H9 (cell line): Measurements from ENCODE around the gene BMPR2. TPM values are rescaled to one million over a fixed set of nuclear protein-coding genes. Genes with fewer than 3 reads are reported as not detected.

ENCODE experiments used
- DNase-seq: peaks from one replicate; pipeline ENCODE4 v3.0.0-alpha.2; 2017
- H2AFZ ChIP-seq: one replicate; pipeline ENCODE4 v1.6.1; 2013; ENCODE audit warnings: mild to moderate bottlenecking, low read length, control low read depth, moderate library complexity
- H2AK5ac ChIP-seq: 2 replicates; pipeline ENCODE4 v1.6.1; 2013; ENCODE audit warnings: low read length, control low read depth, mixed read lengths; ENCODE audit not compliant: insufficient read length
- H2BK120ac ChIP-seq: one replicate; pipeline ENCODE4 v1.6.1; 2013; ENCODE audit warnings: low read depth, mild to moderate bottlenecking, low read length, control low read depth, inconsistent platforms; ENCODE audit not compliant: poor library complexity, severe bottlenecking
- H2BK12ac ChIP-seq: 2 replicates; pipeline ENCODE4 v1.6.1; 2013; ENCODE audit warnings: low read length, control low read depth, mixed read lengths, low read depth; ENCODE audit not compliant: insufficient read length
- H2BK15ac ChIP-seq: 2 replicates; pipeline ENCODE4 v1.6.1; 2013; ENCODE audit warnings: low read depth, low read length, control low read depth
- H2BK20ac ChIP-seq: one replicate; pipeline ENCODE4 v1.6.1; 2013; ENCODE audit warnings: low read depth, mild to moderate bottlenecking, low read length, control low read depth, inconsistent platforms; ENCODE audit not compliant: poor library complexity, severe bottlenecking
- H2BK5ac ChIP-seq: 2 replicates; pipeline ENCODE4 v1.6.1; 2013; ENCODE audit warnings: low read length, control low read depth, mixed read lengths; ENCODE audit not compliant: insufficient read length
- H3K14ac ChIP-seq: 2 replicates; pipeline ENCODE4 v1.6.1; 2013; ENCODE audit warnings: low read length, control low read depth; ENCODE audit not compliant: insufficient read depth
- H3K18ac ChIP-seq: 2 replicates; pipeline ENCODE4 v1.6.1; 2013; ENCODE audit warnings: low read depth, mild to moderate bottlenecking, mixed read lengths, low read length, control low read depth; ENCODE audit not compliant: insufficient read length
- H3K23ac ChIP-seq: 2 replicates; pipeline ENCODE4 v1.6.1; 2013; ENCODE audit warnings: low read length, control low read depth, mixed read lengths, low read depth; ENCODE audit not compliant: insufficient read length
- H3K23me2 ChIP-seq: 2 replicates; pipeline ENCODE4 v1.6.1; 2013; ENCODE audit warnings: low read depth, mild to moderate bottlenecking, mixed read lengths, low read length, control low read depth; ENCODE audit not compliant: insufficient read length, poor library complexity, severe bottlenecking
- H3K27ac ChIP-seq: 2 replicates; pipeline ENCODE4 v1.5.1; 2013; ENCODE audit warnings: low read length, control low read depth, mixed read lengths, low read depth; ENCODE audit not compliant: insufficient read length
- H3K27me3 ChIP-seq: 2 replicates; pipeline ENCODE4 v1.6.1; 2013; ENCODE audit warnings: low read length, control low read depth, inconsistent platforms; ENCODE audit not compliant: insufficient read depth
- H3K4ac ChIP-seq: 2 replicates; pipeline ENCODE4 v1.6.1; 2013; ENCODE audit warnings: low read depth, mild to moderate bottlenecking, control low read depth, inconsistent platforms, low read length, moderate library complexity
- H3K4me1 ChIP-seq: 2 replicates; pipeline ENCODE4 v1.6.1; 2013; ENCODE audit warnings: low read length, control low read depth, inconsistent platforms; ENCODE audit not compliant: insufficient read depth
- H3K4me2 ChIP-seq: 2 replicates; pipeline ENCODE4 v1.6.1; 2013; ENCODE audit warnings: low read length, control low read depth, mixed read lengths; ENCODE audit not compliant: insufficient read length, insufficient read depth
- H3K56ac ChIP-seq: 2 replicates; pipeline ENCODE4 v1.6.1; 2013; ENCODE audit warnings: low read depth, mild to moderate bottlenecking, mixed read lengths, low read length, control low read depth; ENCODE audit not compliant: insufficient read length
- H3K79me1 ChIP-seq: 2 replicates; pipeline ENCODE4 v1.6.1; 2013; ENCODE audit warnings: low read depth, mild to moderate bottlenecking, moderate library complexity, low read length, control low read depth, inconsistent platforms; ENCODE audit not compliant: insufficient read depth, poor library complexity, severe bottlenecking
- H3K79me2 ChIP-seq: 2 replicates; pipeline ENCODE4 v1.6.1; 2013; ENCODE audit warnings: low read length, control low read depth, inconsistent platforms; ENCODE audit not compliant: insufficient read depth
- H3K9ac ChIP-seq: 2 replicates; pipeline ENCODE4 v1.6.1; 2013; ENCODE audit warnings: low read length, control low read depth, mixed read lengths; ENCODE audit not compliant: insufficient read length; ENCODE audit errors: extremely low read depth
- H3K9me3 ChIP-seq: one replicate; pipeline ENCODE4 v1.6.1; 2013; ENCODE audit warnings: low read depth, low read length, inconsistent platforms; ENCODE audit not compliant: control insufficient read depth
- H3T11ph ChIP-seq: one replicate; pipeline ENCODE4 v1.6.1; 2013; ENCODE audit warnings: mild to moderate bottlenecking, low read length, control low read depth, inconsistent platforms
- H4K20me1 ChIP-seq: one replicate; pipeline ENCODE4 v1.6.1; 2013; ENCODE audit not compliant: control insufficient read depth, insufficient read length, insufficient read depth
- H4K5ac ChIP-seq: 2 replicates; pipeline ENCODE4 v1.6.1; 2013; ENCODE audit warnings: low read depth, mild to moderate bottlenecking, mixed read lengths, low read length, control low read depth; ENCODE audit not compliant: insufficient read length
- H4K8ac ChIP-seq: replicated peaks from 2 replicates; pipeline ENCODE4 v1.6.1; 2013; ENCODE audit warnings: low read length, control low read depth, mixed read lengths, low read depth; ENCODE audit not compliant: insufficient read length
- H4K91ac ChIP-seq: 2 replicates; pipeline ENCODE4 v1.6.1; 2013; ENCODE audit warnings: low read depth, mild to moderate bottlenecking, moderate library complexity, mixed read lengths, low read length, control low read depth; ENCODE audit not compliant: insufficient read length
- H3K27ac Mint-ChIP-seq, 3 experiments: 2 replicates in 2 of 3; 3 replicates in 1 of 3; pipeline ENCODE4 v1.8.0; 2020 to 2021; ENCODE audit warnings: mixed read lengths in 3 of 3, mild to moderate bottlenecking in 1 of 3, moderate library complexity in 1 of 3
- H3K27me3 Mint-ChIP-seq: 2 replicates; pipeline ENCODE4 v1.8.0; 2021; ENCODE audit warnings: low read depth, mild to moderate bottlenecking, moderate library complexity, mixed read lengths
- H3K36me3 Mint-ChIP-seq, 3 experiments: 2 replicates in 2 of 3; 3 replicates in 1 of 3; pipeline ENCODE4 v1.8.0; 2020 to 2021; ENCODE audit warnings: low read depth in 3 of 3, mixed read lengths in 3 of 3; ENCODE audit not compliant: insufficient read depth in 1 of 3
- H3K4me1 Mint-ChIP-seq, 2 experiments: 2 replicates each; pipeline ENCODE4 v1.8.0; 2020; ENCODE audit warnings: mixed read lengths in 2 of 2
- H3K4me3 Mint-ChIP-seq, 2 experiments: 2 replicates in 1 of 2; 3 replicates in 1 of 2; pipeline ENCODE4 v1.8.0; 2020 to 2021; ENCODE audit warnings: mild to moderate bottlenecking in 2 of 2, mixed read lengths in 2 of 2, moderate library complexity in 1 of 2
- H3K9me3 Mint-ChIP-seq, 2 experiments: 2 replicates in 1 of 2; 3 replicates in 1 of 2; pipeline ENCODE4 v1.8.0; 2020; ENCODE audit warnings: mild to moderate bottlenecking in 2 of 2, mixed read lengths in 2 of 2, moderate library complexity in 1 of 2
- whole genome bisulfite sequencing: extraction: QIAGEN DNeasy Blood & Tissue Kit; methylation state at CpG from one replicate; pipeline ENCODE4 v1.1.7; 2013; ENCODE audit warnings: missing lambda C conversion rate, low lambda C conversion rate, mixed read lengths; ENCODE audit not compliant: insufficient read length; ENCODE audit errors: extremely low coverage; 5-methylcytosine and 5-hydroxymethylcytosine counted together
- total RNA-seq: library from RNA; stranded (reverse); gene quantifications from 2 replicates; pipeline ENCODE4 v1.2.1, GENCODE V29; 2021
- TF ChIP-seq, protein P1 (sequence below): fragments of 200-600 bp; sonication (generic); conservative IDR thresholded peaks from 3 replicates; pipeline ENCODE4 v1.8.0; 2021; ENCODE audit warnings: antibody characterized with exemption, mild to moderate bottlenecking

The BMPR2 gene
- total RNA-seq, 1 experiment from 2014 or later: 17.3 TPM

- TF ChIP-seq, protein P1, sequence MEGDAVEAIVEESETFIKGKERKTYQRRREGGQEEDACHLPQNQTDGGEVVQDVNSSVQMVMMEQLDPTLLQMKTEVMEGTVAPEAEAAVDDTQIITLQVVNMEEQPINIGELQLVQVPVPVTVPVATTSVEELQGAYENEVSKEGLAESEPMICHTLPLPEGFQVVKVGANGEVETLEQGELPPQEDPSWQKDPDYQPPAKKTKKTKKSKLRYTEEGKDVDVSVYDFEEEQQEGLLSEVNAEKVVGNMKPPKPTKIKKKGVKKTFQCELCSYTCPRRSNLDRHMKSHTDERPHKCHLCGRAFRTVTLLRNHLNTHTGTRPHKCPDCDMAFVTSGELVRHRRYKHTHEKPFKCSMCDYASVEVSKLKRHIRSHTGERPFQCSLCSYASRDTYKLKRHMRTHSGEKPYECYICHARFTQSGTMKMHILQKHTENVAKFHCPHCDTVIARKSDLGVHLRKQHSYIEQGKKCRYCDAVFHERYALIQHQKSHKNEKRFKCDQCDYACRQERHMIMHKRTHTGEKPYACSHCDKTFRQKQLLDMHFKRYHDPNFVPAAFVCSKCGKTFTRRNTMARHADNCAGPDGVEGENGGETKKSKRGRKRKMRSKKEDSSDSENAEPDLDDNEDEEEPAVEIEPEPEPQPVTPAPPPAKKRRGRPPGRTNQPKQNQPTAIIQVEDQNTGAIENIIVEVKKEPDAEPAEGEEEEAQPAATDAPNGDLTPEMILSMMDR: no peak
- Histone ChIP-seq H3K14ac (no peak overlapping the region), H2BK120ac (no peak overlapping the region), H3K79me2 (peaks cover 5% of the 10 kb centered on the region; the same call in 1 of the 2 replicates), H3K9ac (no peak overlapping the region), H3K4me1 (no peaks in the 10 kb centered on the region), H3K27me3 (no peaks in the 10 kb centered on the region), H3K79me1 (peaks cover 6% of the 10 kb centered on the region), H3K18ac (no peak overlapping the region), H4K91ac (no peak overlapping the region), H4K20me1 (no peaks in the 10 kb centered on the region), H2BK20ac (no peak overlapping the region), H3K4ac (no peak overlapping the region), H3K9me3 (no peaks in the 10 kb centered on the region), H2BK15ac (no peak overlapping the region), H3K4me2 (no peak overlapping the region), H3T11ph (no peak overlapping the region), H3K27ac (no peak overlapping the region), H2AK5ac (no peak overlapping the region), H4K8ac (no peak overlapping the region), H2AFZ (no peak overlapping the region), H3K23me2 (no peaks in the 10 kb centered on the region), H3K23ac (no peak overlapping the region), H4K5ac (no peak overlapping the region), H3K56ac (no peak overlapping the region), H2BK12ac (no peak overlapping the region), H2BK5ac (no peak overlapping the region)
- Mint-ChIP-seq H3K27ac (no peak overlapping the region; a peak in 1 of 7 replicates), H3K36me3 (peaks cover 0 to 8% (median 5%) of the 10 kb centered on the region in 3 experiments; a peak in 4 of 7 replicates), H3K9me3 (no peaks in the 10 kb centered on the region), H3K4me3 (no peak overlapping the region), H3K27me3 (no peaks in the 10 kb centered on the region), H3K4me1 (peaks cover 11 to 13% of the 10 kb centered on the region in 2 experiments; a peak in 3 of 4 replicates)
- no peak for DNase-seq
- WGBS: no CpG with 5 or more reads among the region's 2 CpGs
Observed at GRCh38 chr2:202406445-202406978, 30.4 kb downstream of the BMPR2 start.
